WTC11 (cell line): ENCODE data around the gene BCAM. TPM values are rescaled to one million over a fixed set of nuclear protein-coding genes. Genes with fewer than 3 reads are reported as not detected.

Experiments used
- ATAC-seq: fragments of 200-7000 bp; cut with Tn5 transposase; 2 replicates; pipeline ENCODE4 v1.10.0; 2021; ENCODE audit warnings: mild to moderate bottlenecking, moderate library complexity
- CTCF ChIA-PET: fragments of 300-600 bp; sonication (Branson Sonifier 250); formaldehyde crosslinking; loops from one replicate; lab custom pipeline; 2021; ENCODE audit warnings: antibody characterized with exemption; lab: Charles Lee
- POLR2A ChIA-PET: fragments of 350-600 bp; sonication (Branson Sonifier 250); formaldehyde crosslinking; loops from one replicate; lab custom pipeline; 2021; ENCODE audit warnings: antibody characterized with exemption; lab: Charles Lee
- DNase-seq: peaks from one replicate; pipeline ENCODE4 v3.0.0; 2021; ENCODE audit warnings: low spot score
- H3K27ac Mint-ChIP-seq: 2 replicates; pipeline ENCODE4 v1.8.0; 2021; ENCODE audit warnings: mixed read lengths
- H3K27me3 Mint-ChIP-seq: 2 replicates; pipeline ENCODE4 v1.8.0; 2021; ENCODE audit warnings: low read depth, mild to moderate bottlenecking, moderate library complexity, mixed read lengths
- H3K36me3 Mint-ChIP-seq: 2 replicates; pipeline ENCODE4 v1.8.0; 2021; ENCODE audit warnings: mixed read lengths
- H3K4me1 Mint-ChIP-seq: 2 replicates; pipeline ENCODE4 v1.8.0; 2022; ENCODE audit warnings: mixed read lengths
- H3K4me3 Mint-ChIP-seq: 2 replicates; pipeline ENCODE4 v1.8.0; 2021; ENCODE audit warnings: mild to moderate bottlenecking, moderate library complexity, mixed read lengths
- H3K9me3 Mint-ChIP-seq: 2 replicates; pipeline ENCODE4 v1.8.0; 2021; ENCODE audit warnings: mixed read lengths
- ATF3 ChIP-seq: sonication (generic); formaldehyde crosslinking; conservative IDR thresholded peaks from 2 replicates; pipeline ENCODE4 v1.8.1; 2022; ENCODE audit warnings: mild to moderate bottlenecking, missing genetic modification reagents
- ATF6 ChIP-seq: sonication (generic); formaldehyde crosslinking; IDR thresholded peaks from 2 replicates; pipeline ENCODE4 v1.8.1; 2023; ENCODE audit warnings: mild to moderate bottlenecking, missing genetic modification reagents
- CREM ChIP-seq: sonication (generic); formaldehyde crosslinking; IDR thresholded peaks from 2 replicates; pipeline ENCODE4 v1.8.1; 2022; ENCODE audit warnings: mild to moderate bottlenecking, missing genetic modification reagents, moderate library complexity
- CTCF ChIP-seq: fragments of 200-600 bp; IDR thresholded peaks from 2 replicates; pipeline ENCODE4 v1.8.0; 2022; ENCODE audit warnings: antibody characterized with exemption
- ERG ChIP-seq: fragments of 250-450 bp; sonication (Bioruptor Pico); IDR thresholded peaks from 2 replicates; pipeline ENCODE4 v1.8.0; 2021; ENCODE audit warnings: mild to moderate bottlenecking
- ESRRA ChIP-seq: sonication (generic); formaldehyde crosslinking; IDR thresholded peaks from 2 replicates; pipeline ENCODE4 v1.8.1; 2022; ENCODE audit warnings: mild to moderate bottlenecking, missing genetic modification reagents, borderline replicate concordance
- FOXJ3 ChIP-seq: sonication (generic); formaldehyde crosslinking; IDR thresholded peaks from 2 replicates; pipeline ENCODE4 v1.9.0; 2021; ENCODE audit warnings: missing genetic modification reagents, mild to moderate bottlenecking, borderline replicate concordance
- GTF2I ChIP-seq: fragments of 250-450 bp; sonication (Bioruptor Pico); conservative IDR thresholded peaks from 2 replicates; pipeline ENCODE4 v1.4.0; 2021; ENCODE audit warnings: mild to moderate bottlenecking
- HMGXB4 ChIP-seq: sonication (generic); formaldehyde crosslinking; IDR thresholded peaks from 2 replicates; pipeline ENCODE4 v1.8.1; 2023; ENCODE audit warnings: mild to moderate bottlenecking, moderate library complexity, missing genetic modification reagents
- MYBL2 ChIP-seq: sonication (generic); formaldehyde crosslinking; IDR thresholded peaks from 2 replicates; pipeline ENCODE4 v1.8.1; 2023; ENCODE audit warnings: mild to moderate bottlenecking, moderate library complexity, missing genetic modification reagents
- NFYB ChIP-seq: sonication (generic); formaldehyde crosslinking; conservative IDR thresholded peaks from 2 replicates; pipeline ENCODE4 v1.8.0; 2022; ENCODE audit warnings: low read depth, missing genetic modification reagents
- NR3C1 ChIP-seq: sonication (generic); formaldehyde crosslinking; conservative IDR thresholded peaks from 2 replicates; pipeline ENCODE4 v1.8.1; 2023; ENCODE audit warnings: low read depth, mild to moderate bottlenecking, missing genetic modification reagents
- RORB ChIP-seq: fragments of 250-450 bp; sonication (Bioruptor Pico); IDR thresholded peaks from 2 replicates; pipeline ENCODE4 v1.9.0; 2021; ENCODE audit warnings: mild to moderate bottlenecking
- SMAD3 ChIP-seq: sonication (generic); formaldehyde crosslinking; IDR thresholded peaks from 2 replicates; pipeline ENCODE4 v1.8.0; 2022; ENCODE audit warnings: missing genetic modification reagents, mild to moderate bottlenecking, borderline replicate concordance
- SOX15 ChIP-seq: fragments of 250-450 bp; sonication (Bioruptor Pico); IDR thresholded peaks from 2 replicates; pipeline ENCODE4 v1.9.0; 2021; ENCODE audit warnings: mild to moderate bottlenecking
- SP1 ChIP-seq: sonication (generic); formaldehyde crosslinking; conservative IDR thresholded peaks from 2 replicates; pipeline ENCODE4 v1.8.1; 2022; ENCODE audit warnings: missing genetic modification reagents
- TEAD1 ChIP-seq: sonication (generic); formaldehyde crosslinking; IDR thresholded peaks from 2 replicates; pipeline ENCODE4 v1.8.0; 2022; ENCODE audit warnings: mild to moderate bottlenecking, missing genetic modification reagents
- ZBTB21 ChIP-seq: sonication (generic); formaldehyde crosslinking; IDR thresholded peaks from 2 replicates; pipeline ENCODE4 v1.8.1; 2023; ENCODE audit warnings: mild to moderate bottlenecking, missing genetic modification reagents, borderline replicate concordance
- ZNF219 ChIP-seq: sonication (generic); formaldehyde crosslinking; IDR thresholded peaks from 2 replicates; pipeline ENCODE4 v1.8.0; 2023; ENCODE audit warnings: missing genetic modification reagents, mild to moderate bottlenecking, borderline replicate concordance
- ZNF281 ChIP-seq: sonication (generic); formaldehyde crosslinking; IDR thresholded peaks from 2 replicates; pipeline ENCODE4 v1.8.0; 2023; ENCODE audit warnings: mild to moderate bottlenecking, missing genetic modification reagents
- ZNF423 ChIP-seq: fragments of 250-450 bp; sonication (Bioruptor Pico); IDR thresholded peaks from 2 replicates; pipeline ENCODE4 v2.1.2; 2022; ENCODE audit warnings: mild to moderate bottlenecking, moderate library complexity
- ZNF512 ChIP-seq: sonication (generic); formaldehyde crosslinking; IDR thresholded peaks from 2 replicates; pipeline ENCODE4 v1.8.1; 2022; ENCODE audit warnings: missing genetic modification reagents, borderline replicate concordance
- total RNA-seq: library from RNA; stranded (reverse); gene quantifications from 3 replicates; pipeline ENCODE4 v1.2.3, GENCODE V29; 2021

The BCAM gene
- total RNA-seq, 1 experiment from 2014 or later: 73.1 TPM

GRCh38 chr19:44845286-44845611 lies 36.3 kb downstream of the BCAM start:
- H3K4me1 Mint-ChIP-seq: peaks cover 18% of the 10 kb centered on the region
- TF ChIP-seq ERG (CRISPR knock-in tag) (no peak), GTF2I (CRISPR knock-in tag) (peak; percentile 85), MYBL2 (CRISPR knock-in tag) (0 out of 2 replicates have a peak, but pooled peaks have one; percentile 8)
- CTCF ChIA-PET: interaction anchor here (0.8 to 1.7 kb wide), 19 partner anchors 11 to 291 kb away, joined by 3 to 26 read pairs (median 5); partner anchors contain the start of genes BCAM and CBLC
- DNase-seq: no peak
- peaks cover 18% of the 10 kb centered on the region for H3K27me3 Mint-ChIP-seq
- H3K36me3 Mint-ChIP-seq: no peaks in the 10 kb centered on the region
- no peaks in the 10 kb centered on the region for H3K9me3 Mint-ChIP-seq
- peak overlapping the region; percentile 97 for H3K4me3 Mint-ChIP-seq
- H3K27ac Mint-ChIP-seq: peak overlapping the region; percentile 99
- POLR2A ChIA-PET: interaction anchor here (0.6 to 1.8 kb wide), 3 partner anchors 25 to 88 kb away, joined by 3 to 10 read pairs (median 5); partner anchors contain the start of gene BCAM
- ATAC-seq: no peak

GRCh38 chr19:44845612-44846454 lies 36.9 kb downstream of the BCAM start, which contains the start of gene NECTIN2:
NECTIN2 (plus strand) TSS chr19:44846297; CDS start chr19:44846526, 229 bp downstream.
- Mint-ChIP-seq H3K4me3 (peak within 1 kb of the TSS; percentile 97), H3K36me3 (no peaks in the 10 kb centered on the region), H3K27ac (peak within 1 kb of the TSS; percentile 99), H3K27me3 (peaks cover 14% of the 10 kb centered on the region), H3K4me1 (peaks cover 23% of the 10 kb centered on the region), H3K9me3 (no peaks in the 10 kb centered on the region)
- ATAC-seq (peak; percentile 59), DNase-seq (peak; percentile 100)
- POLR2A ChIA-PET: interaction anchor here (0.6 to 3.4 kb wide), 8 partner anchors 25 to 124 kb away, joined by 3 to 17 read pairs (median 4); partner anchors contain the start of genes APOE, BCAM and TOMM40
- CTCF ChIA-PET: interaction anchor here (0.6 to 1.7 kb wide), 36 partner anchors 8 to 291 kb away, joined by 3 to 26 read pairs (median 4); partner anchors contain the start of genes BCAM, CBLC and PVR
- TF ChIP-seq TEAD1 (CRISPR knock-in tag): 0 out of 2 replicates have a peak, but pooled peaks have one; percentile 30
- TF ChIP-seq GTF2I (CRISPR knock-in tag): no peak
- TF ChIP-seq SOX15 (CRISPR knock-in tag): no peak
- TF ChIP-seq FOXJ3 (CRISPR knock-in tag): no peak
- TF ChIP-seq ATF3 (CRISPR knock-in tag): no peak
- peak; percentile 14 for TF ChIP-seq HMGXB4 (CRISPR knock-in tag)
- TF ChIP-seq NFYB (CRISPR knock-in tag): no peak
- no peak for TF ChIP-seq SMAD3 (CRISPR knock-in tag)
- no peak for TF ChIP-seq ZBTB21 (CRISPR knock-in tag)
- no peak for TF ChIP-seq ESRRA (CRISPR knock-in tag)
- TF ChIP-seq ZNF423 (CRISPR knock-in tag): no peak
- TF ChIP-seq CTCF: peak; percentile 57
- no peak; the same call in 1 of the 2 replicates for TF ChIP-seq CREM (CRISPR knock-in tag)
- TF ChIP-seq SP1 (CRISPR knock-in tag): peak; percentile 74
- no peak for TF ChIP-seq RORB (CRISPR knock-in tag)
- no peak for TF ChIP-seq ZNF281 (CRISPR knock-in tag)
- no peak for TF ChIP-seq ZNF512 (CRISPR knock-in tag)
- TF ChIP-seq ZNF219 (CRISPR knock-in tag): no peak
- TF ChIP-seq ATF6 (CRISPR knock-in tag): no peak
- TF ChIP-seq NR3C1 (CRISPR knock-in tag): no peak
